GM12864 (cell line): ENCODE measurements around the gene RCCD1.

Experiments
- DNase-seq: peaks from one replicate; pipeline ENCODE4 v3.0.0-alpha.2; 2011; ENCODE audit warnings: low read depth
- H3K4me3 ChIP-seq: 2 replicates; pipeline ENCODE4 v1.5.1; 2011; ENCODE audit warnings: mild to moderate bottlenecking, low read depth, low read length, control low read depth
- CTCF ChIP-seq: IDR thresholded peaks from 2 replicates; pipeline ENCODE4 v1.5.1; 2011; ENCODE audit warnings: low read depth, mild to moderate bottlenecking, moderate library complexity, low read length, control low read depth, inconsistent platforms; ENCODE audit errors: missing control alignments

Gene RCCD1

GRCh38 chr15:90972133-90972532 lies 17.4 kb downstream of the RCCD1 start:
- DNase-seq: no peak
- no peak overlapping the region for H3K4me3 ChIP-seq
- TF ChIP-seq CTCF: no peak

GRCh38 chr15:90974216-90974615 lies 19.5 kb downstream of the RCCD1 start:
- no peak overlapping the region for H3K4me3 ChIP-seq
- TF ChIP-seq CTCF: no peak
- DNase-seq: no peak

- H3K4me3 ChIP-seq: no peak overlapping the region
- no peak for DNase-seq
- no peak for TF ChIP-seq CTCF
These were observed 24.9 kb downstream of the RCCD1 start for GRCh38 chr15:90979582-90979981.

- no peak overlapping the region for H3K4me3 ChIP-seq
- TF ChIP-seq CTCF: peak; percentile 21
- peak; percentile 60 for DNase-seq
These were observed 27.0 kb downstream of the RCCD1 start for GRCh38 chr15:90981681-90982080.

- TF ChIP-seq CTCF: no peak
- no peak overlapping the region for H3K4me3 ChIP-seq
- no peak for DNase-seq
These were observed 27.5 kb downstream of the RCCD1 start for GRCh38 chr15:90982135-90982534.

- peak overlapping the region; percentile 30 for H3K4me3 ChIP-seq
- no peak for DNase-seq
- TF ChIP-seq CTCF: no peak
These were observed 32.3 kb downstream of the RCCD1 start for GRCh38 chr15:90986790-90987507.

GRCh38 chr15:90987561-90988141 lies 33.0 kb downstream of the RCCD1 start:
- H3K4me3 ChIP-seq: peak overlapping the region; percentile 3; the same call in 1 of the 2 replicates
- no peak for TF ChIP-seq CTCF
- DNase-seq: no peak
